IMR-90 (cell line): ENCODE results near the gene KCTD16.

ENCODE experiments used
- MXI1 ChIP-seq: IDR thresholded peaks from 2 replicates; pipeline ENCODE4 v1.6.1; 2012; ENCODE audit warnings: low read depth, mild to moderate bottlenecking, low read length, moderate library complexity, borderline replicate concordance
- TF ChIP-seq, protein P1 (sequence below): conservative IDR thresholded peaks from 2 replicates; pipeline ENCODE4 v1.5.1; 2012; ENCODE audit warnings: mild to moderate bottlenecking, low read depth, low read length, improper control_type of control experiment

DNA sequence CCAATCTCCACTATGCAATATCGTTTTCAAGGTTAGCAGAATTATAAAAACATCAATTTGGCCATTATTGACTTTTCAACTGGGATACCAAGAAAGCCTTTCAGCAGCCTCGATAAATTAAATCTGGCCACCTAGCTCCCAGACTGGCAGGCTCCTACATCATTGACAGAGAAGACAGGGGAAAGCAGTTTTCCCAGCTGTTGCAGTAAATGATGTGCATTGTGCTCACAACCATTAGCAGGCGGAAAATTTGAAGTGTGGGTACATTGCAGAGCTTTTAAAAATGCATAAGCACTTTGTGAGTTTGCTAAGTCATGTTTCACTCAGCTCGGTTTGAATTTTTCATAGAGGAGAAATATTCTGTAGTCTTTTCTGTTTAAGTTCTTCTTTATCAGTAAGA, 297.9 kb downstream of the KCTD16 start:
- TF ChIP-seq, protein P1, sequence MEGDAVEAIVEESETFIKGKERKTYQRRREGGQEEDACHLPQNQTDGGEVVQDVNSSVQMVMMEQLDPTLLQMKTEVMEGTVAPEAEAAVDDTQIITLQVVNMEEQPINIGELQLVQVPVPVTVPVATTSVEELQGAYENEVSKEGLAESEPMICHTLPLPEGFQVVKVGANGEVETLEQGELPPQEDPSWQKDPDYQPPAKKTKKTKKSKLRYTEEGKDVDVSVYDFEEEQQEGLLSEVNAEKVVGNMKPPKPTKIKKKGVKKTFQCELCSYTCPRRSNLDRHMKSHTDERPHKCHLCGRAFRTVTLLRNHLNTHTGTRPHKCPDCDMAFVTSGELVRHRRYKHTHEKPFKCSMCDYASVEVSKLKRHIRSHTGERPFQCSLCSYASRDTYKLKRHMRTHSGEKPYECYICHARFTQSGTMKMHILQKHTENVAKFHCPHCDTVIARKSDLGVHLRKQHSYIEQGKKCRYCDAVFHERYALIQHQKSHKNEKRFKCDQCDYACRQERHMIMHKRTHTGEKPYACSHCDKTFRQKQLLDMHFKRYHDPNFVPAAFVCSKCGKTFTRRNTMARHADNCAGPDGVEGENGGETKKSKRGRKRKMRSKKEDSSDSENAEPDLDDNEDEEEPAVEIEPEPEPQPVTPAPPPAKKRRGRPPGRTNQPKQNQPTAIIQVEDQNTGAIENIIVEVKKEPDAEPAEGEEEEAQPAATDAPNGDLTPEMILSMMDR: no peak
- no peak for TF ChIP-seq MXI1
